Dedifferentiated amniotic fluid mesenchymal stem cell (primary cell): Measurements from ENCODE around the gene DPYSL3.

Experiments used
- DNase-seq: peaks from one replicate; pipeline ENCODE4 v3.0.0-alpha.2; 2016; ENCODE audit errors: extremely low spot score

DPYSL3 gene

DNA sequence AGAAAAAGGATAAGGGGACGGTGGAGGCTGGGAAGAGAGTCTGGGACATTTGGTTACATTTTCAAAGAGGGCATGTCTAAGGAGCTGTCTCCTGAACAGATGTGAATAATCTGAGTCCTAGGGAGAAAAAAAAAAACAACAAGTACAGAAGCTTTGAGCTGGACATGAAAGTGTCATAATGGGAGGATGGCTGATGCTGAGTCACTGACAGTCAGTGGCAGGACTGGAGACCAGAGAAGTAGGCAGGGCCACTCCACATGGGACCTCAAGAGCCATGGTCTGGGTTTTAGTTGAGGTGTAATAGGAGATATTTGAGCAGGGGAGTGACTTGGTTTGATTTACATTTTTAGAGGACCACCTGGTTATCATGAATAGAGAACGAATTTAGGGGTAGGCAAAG is 70.6 kb downstream of the DPYSL3 start:
- DNase-seq, result no peak

DNA sequence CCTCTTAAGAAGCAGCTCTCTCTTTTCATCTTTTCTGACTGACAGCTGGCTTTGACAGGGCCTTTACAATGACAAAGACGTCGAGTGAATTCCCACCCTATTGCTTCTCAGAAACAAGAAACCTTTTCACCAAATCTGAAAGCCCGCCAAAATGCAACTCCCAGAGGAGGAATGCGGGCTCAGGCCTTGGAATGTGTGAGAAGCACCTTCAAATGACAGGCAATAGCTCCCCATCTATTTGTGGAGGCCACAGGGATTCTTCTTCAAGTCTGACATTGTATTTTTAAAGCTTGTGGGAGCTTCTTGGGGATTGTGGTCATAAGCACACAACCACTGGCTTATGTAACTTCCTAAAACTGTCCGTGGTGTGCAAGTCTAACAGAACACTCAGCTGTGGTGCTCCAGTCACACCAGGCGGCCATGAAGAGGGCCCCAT is 72.7 kb downstream of the DPYSL3 start:
- DNase-seq, result no peak

- DNase-seq, result no peak
Observed at GRCh38 chr5:147436596-147436995, 73.3 kb downstream of the DPYSL3 start.

DNA sequence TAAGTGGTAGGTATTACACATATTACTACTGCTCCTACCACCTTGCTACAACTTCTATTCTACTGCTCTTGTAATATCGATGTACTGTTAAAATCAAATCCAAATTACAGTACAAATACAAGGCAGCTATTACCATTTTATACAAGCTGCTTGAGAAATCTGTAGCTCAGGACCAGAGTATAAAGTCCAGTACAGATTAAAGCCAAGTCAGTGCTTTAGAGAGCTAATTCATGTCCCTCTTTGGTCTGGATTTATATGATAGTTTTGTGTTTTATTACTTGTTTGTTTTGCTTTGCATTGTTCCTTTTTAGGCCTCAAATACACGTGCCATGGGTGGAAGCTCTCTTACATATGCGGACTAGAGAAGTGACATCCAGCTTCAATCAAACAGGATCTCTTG is 75.8 kb downstream of the DPYSL3 start:
- no peak for DNase-seq

GRCh38 chr5:147432323-147432722 is 77.5 kb downstream of the DPYSL3 start:
- no peak for DNase-seq

GRCh38 chr5:147431586-147431985 is 78.3 kb downstream of the DPYSL3 start:
- no peak for DNase-seq

DNA sequence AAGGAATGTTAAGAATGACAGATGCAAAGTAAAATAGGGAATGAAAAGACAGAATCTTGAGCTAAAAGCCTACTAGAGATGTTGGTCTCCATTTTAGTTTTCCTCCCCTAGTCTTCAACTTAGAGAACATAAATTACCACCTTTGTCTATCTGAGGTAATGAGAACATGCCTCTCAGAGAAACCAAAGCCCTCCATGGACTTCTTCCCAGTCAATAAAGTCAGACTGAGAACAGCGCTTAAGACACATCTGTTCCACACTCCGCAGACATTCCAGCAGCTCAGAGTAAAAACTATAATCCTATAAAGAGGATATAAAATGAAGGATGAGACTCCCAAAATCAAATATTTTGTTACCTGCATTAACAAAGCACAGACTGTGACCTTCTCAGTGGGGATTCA is 79.2 kb downstream of the DPYSL3 start:
- DNase-seq, result no peak

- DNase-seq, result peak; percentile 19
Observed at GRCh38 chr5:147427521-147428401, 82.1 kb downstream of the DPYSL3 start.

DNA sequence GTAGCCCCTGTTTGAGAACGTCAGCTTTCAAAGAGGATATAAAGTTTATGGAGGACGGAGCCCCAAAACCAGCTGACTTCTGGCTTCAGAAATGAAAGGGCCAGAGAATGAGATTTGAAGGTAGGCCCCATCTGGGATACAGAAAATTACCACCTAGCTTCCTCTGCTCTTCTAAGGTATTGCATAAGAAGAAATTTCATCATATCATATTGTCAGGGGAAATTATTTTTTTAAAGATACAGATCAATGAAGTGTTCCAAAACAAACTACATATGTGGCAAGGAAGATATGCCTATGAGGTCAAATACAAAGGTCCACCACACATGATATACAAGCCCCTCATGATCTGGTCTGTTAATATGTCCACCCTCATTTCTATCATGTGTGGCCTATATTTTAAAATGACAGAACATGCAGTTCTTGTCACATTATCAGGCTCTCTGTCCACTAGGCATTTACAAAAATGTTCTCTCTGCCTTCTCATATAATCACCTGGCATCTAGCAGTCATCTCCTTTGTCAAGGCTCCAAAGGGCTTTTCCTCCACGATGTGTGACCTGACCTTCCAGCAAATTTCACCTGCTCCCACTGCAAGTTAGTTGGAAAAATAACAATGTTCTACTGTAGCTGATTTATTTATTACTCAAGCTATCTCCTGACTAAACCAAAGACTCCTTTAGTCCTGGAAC is 83.1 kb downstream of the DPYSL3 start:
- no peak for DNase-seq

GRCh38 chr5:147418613-147419012 is 91.3 kb downstream of the DPYSL3 start:
- no peak for DNase-seq

GRCh38 chr5:147417135-147417813 is 92.6 kb downstream of the DPYSL3 start:
- DNase-seq, result peak; percentile 25

GRCh38 chr5:147415651-147416050 is 94.2 kb downstream of the DPYSL3 start:
- no peak for DNase-seq

DNA sequence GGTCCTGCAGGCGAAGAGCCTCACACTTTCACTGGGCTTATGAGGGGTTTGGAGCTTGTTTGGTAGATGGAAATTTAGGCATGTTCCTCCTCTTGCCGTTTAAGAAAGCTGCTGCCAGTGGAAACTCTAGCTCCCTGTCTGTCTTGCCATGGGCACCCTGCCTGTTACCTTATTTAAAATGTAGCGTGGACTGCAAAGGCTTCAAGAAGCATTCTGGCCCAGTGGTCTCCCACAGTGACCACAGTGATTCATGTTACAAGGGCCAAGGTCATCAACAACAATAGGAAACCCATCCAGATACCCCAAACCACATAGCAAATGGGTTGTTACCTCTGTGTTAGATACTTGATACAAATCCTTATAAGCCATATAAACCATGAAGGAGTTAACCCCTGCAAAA is 96.6 kb downstream of the DPYSL3 start:
- no peak for DNase-seq

- no peak for DNase-seq
Observed at GRCh38 chr5:147412561-147412960, 97.3 kb downstream of the DPYSL3 start.

GRCh38 chr5:147411359-147412319 is 98.2 kb downstream of the DPYSL3 start:
- DNase-seq, result no peak

GRCh38 chr5:147410496-147411358 is 99.1 kb downstream of the DPYSL3 start:
- DNase-seq, result no peak

- no peak for DNase-seq
Observed at GRCh38 chr5:147408980-147409379, 100.9 kb downstream of the DPYSL3 start.

DNA sequence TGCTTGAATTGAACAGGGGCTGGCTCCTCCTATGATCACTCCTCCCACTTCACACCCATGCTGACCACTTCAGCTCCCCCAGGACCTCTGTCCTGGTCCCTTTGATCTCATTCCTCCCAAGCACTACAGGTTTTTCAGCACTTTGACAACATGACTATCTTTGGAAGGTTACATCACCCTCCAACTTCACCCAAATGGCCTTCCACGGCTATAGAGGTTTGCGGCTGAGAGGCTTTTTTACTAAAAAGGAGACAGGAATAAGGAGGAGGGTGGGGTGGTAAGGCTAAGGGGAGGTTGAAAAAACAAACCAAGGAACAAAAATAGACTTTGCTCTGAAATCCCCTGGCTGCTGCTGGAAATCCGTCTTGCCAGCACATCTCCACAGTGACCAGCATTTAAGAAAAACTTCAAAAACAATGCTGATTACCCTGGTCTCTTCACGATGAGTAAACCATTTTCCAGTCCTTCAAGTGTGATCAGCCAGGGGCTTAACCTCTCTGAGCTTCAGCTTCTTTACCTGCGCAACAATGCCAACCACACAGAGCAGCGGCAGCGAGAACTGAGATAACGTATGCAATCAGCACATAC is 102.7 kb downstream of the DPYSL3 start:
- DNase-seq, result no peak

- no peak for DNase-seq
Observed at GRCh38 chr5:147406636-147407035, 103.2 kb downstream of the DPYSL3 start.

DNA sequence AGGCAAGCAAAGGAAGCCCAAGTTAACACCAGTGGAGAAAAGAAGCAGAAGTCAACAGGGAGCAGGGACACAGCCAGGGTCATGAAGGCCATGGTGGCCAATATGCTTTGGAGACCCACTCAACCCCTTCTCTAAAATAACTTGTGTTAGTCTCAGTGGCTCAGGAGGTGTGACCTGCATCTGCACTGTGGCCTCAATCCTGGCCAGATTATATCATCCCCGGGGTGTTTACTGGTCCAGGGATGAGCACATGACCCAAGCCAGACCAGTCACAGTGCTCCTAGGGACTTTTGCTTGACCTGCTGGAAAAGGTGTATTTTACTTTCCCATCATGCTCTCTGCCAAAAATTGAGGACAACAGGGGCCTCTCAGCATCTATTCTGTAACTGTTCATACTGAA is 105.2 kb downstream of the DPYSL3 start:
- DNase-seq, result no peak
